ENCODE data around the gene CHKA.

CHKA gene

DNA sequence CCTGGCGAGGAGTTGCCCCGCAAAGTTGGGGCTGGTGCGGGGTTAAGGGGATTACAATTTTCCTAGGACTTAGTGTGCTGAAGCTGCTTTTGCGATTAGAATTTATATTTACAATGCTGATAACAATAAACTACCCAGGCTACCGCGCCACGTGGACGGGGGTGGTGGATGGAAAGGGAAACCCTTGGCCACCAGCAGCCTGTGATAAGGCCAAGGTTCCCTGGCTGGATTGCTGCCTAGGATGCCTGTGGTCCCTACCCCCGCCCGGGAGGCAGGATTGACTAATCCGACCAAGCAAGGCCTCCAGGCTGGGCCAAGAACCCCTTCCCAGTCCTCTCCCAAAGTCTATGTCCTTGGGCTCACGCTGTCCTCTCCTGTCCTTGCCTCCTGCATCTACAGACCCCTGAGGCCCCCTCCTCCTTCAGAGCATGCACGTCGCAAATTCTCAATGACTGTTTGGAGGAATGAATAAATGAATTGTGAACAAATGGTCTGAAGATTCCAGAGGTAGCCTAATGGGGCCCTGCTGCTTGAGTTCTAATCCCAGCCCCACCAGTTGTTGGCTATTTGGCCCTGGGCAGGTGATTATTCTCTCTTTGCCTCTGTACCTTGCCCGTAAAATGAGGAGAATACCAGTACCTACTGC lies 7.6 kb upstream of the CHKA start:
- Histone ChIP-seq H3K4me3 (ENCODE audit: low read length) (peak overlapping the region; percentile 37), H3K36me3 (ENCODE audit: insufficient read depth, low read length) (no peaks in the 10 kb centered on the region), H3K9me3 (ENCODE audit: insufficient read depth, low read depth, low read length) (peaks cover 28% of the 10 kb centered on the region), H3K27me3 (ENCODE audit: insufficient read depth, low read length) (no peaks in the 10 kb centered on the region), H3K27ac (ENCODE audit: low read depth, low read length) (peak overlapping the region; percentile 85), H3K4me1 (ENCODE audit: insufficient read depth, low read length) (peaks cover 36% of the 10 kb centered on the region), H3K9ac (ENCODE audit: low read depth, low read length) (peak overlapping the region; percentile 63)
- 44% methylated on average over 11 of the region's 15 CpGs for WGBS

DNA sequence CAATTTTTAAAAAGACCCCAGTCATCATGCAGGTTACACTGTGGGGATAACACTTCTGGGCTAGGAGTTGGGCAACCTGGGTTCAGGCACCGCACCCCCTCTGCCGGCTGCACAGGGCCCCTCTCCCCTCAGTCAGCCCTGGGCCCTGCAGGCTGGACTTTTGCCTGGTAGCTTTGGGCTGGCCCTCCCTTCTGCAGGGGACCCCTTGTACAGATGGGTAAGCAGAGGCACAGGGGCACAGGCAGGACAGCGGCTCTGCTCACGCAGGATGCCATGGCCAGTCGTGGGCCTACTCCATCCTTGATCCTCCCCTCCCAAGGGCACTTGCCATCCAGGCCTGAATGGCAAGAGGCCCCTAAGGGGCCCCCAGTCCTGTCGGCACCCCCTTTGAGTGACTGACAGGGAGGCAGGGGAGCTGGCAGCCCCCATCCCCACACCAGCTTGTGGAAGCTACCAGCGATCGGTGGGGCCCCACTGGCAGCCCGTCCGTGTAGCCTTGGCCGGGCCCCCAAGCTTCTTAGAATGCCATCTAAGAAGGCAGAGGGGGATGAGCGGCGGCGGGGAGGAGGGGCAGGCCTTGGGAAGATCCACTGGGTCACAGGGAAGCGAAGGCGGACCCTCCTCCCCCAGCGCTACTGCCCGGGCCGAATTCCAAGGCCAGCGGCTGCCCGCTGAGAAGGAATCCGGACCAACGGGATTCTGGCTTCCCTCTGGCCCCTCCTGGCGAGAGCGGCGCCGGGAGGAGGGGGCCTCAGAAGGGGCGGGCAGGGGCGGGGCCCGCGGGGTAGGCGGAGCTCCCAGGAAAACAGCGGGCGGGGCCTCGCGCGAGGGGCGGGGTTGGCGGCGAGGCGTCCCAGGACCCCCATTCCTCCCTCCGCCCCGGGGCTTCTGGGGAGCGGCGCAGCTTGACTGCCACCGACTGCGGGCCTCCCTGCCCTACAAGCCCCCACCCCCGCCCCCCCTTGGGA lies 6.8 kb upstream of the CHKA start:
- H3K36me3 ChIP-seq (ENCODE audit: insufficient read depth, low read length): no peaks in the 10 kb centered on the region
- H3K27me3 ChIP-seq (ENCODE audit: insufficient read depth, low read length): no peaks in the 10 kb centered on the region
- H3K9me3 ChIP-seq (ENCODE audit: insufficient read depth, low read depth, low read length): peaks cover 22% of the 10 kb centered on the region
- WGBS: 8% methylated on average over 47 of the region's 48 CpGs
- peak overlapping the region; percentile 98 for H3K27ac ChIP-seq (ENCODE audit: low read depth, low read length)
- H3K4me3 ChIP-seq (ENCODE audit: low read length): peak overlapping the region; percentile 39
- peaks cover 36% of the 10 kb centered on the region for H3K4me1 ChIP-seq (ENCODE audit: insufficient read depth, low read length)
- H3K9ac ChIP-seq (ENCODE audit: low read depth, low read length): peak overlapping the region; percentile 65

DNA sequence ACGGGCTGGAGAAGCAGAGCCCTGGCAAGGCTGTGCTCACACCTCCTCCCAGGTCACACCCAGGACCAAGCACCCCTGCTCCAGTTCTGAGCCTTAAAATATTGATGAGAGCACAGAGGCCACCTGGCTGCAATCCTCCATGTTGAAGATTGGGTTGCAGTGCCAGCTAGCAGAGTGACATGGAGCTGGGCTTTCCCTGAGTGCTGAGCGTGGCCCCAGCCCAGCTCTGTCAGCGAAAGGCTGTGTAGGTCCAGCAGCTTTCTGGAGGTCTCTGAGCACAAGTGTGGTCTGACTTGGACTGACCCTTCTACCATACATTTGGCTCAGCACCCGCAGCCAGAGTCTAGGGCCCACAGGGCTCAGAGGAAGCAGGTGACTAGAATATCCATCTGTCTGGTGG lies 4.0 kb upstream of the CHKA start:
- H3K36me3 ChIP-seq (ENCODE audit: insufficient read depth, low read length): no peaks in the 10 kb centered on the region
- H3K4me1 ChIP-seq (ENCODE audit: insufficient read depth, low read length): peaks cover 47% of the 10 kb centered on the region
- H3K27ac ChIP-seq (ENCODE audit: low read depth, low read length): no peak overlapping the region
- peaks cover 2% of the 10 kb centered on the region; the same call in 1 of the 2 replicates for H3K9me3 ChIP-seq (ENCODE audit: insufficient read depth, low read depth, low read length)
- 84% methylated on average over 4 of the region's 4 CpGs for WGBS
- no peaks in the 10 kb centered on the region for H3K27me3 ChIP-seq (ENCODE audit: insufficient read depth, low read length)
- H3K9ac ChIP-seq (ENCODE audit: low read depth, low read length): no peak overlapping the region
- no peak overlapping the region for H3K4me3 ChIP-seq (ENCODE audit: low read length)

DNA sequence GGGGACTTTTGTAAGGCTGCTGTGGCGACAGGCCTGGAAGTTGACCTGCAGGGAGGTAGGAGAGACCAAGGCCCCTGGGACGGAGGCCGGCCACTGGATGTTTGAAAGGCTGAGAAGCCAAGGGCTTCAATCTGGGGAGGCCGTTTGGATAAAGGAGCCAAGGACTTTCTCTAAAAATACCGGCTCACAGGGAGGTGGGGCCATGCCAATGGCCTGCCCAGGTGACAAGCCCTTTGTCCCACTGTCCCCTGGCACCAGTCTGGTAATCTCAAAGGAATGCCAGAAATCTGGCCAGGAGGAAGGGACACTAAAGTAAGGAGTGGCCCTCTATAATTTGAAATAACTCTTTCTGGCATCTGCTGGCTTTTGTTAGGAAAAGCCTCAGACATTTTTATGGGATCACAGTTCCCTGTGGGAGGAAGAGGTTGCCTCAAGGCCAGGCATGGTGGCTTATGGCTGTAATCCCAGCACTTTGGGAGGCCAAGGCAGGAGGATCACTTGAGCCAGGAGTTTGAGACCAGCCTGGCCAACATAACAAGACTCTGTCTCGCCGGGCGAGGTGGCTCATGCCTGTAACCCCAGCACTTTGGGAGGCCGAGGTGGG lies 1.9 kb upstream of the CHKA start:
- Histone ChIP-seq H3K4me1 (ENCODE audit: insufficient read depth, low read length) (peaks cover 55% of the 10 kb centered on the region), H3K27me3 (ENCODE audit: insufficient read depth, low read length) (no peaks in the 10 kb centered on the region), H3K27ac (ENCODE audit: low read depth, low read length) (peak overlapping the region; percentile 54), H3K36me3 (ENCODE audit: insufficient read depth, low read length) (no peaks in the 10 kb centered on the region), H3K4me3 (ENCODE audit: low read length) (no peak overlapping the region), H3K9me3 (ENCODE audit: insufficient read depth, low read depth, low read length) (no peaks in the 10 kb centered on the region), H3K9ac (ENCODE audit: low read depth, low read length) (no peak overlapping the region)
- WGBS: 91% methylated on average over 9 of the region's 9 CpGs

DNA sequence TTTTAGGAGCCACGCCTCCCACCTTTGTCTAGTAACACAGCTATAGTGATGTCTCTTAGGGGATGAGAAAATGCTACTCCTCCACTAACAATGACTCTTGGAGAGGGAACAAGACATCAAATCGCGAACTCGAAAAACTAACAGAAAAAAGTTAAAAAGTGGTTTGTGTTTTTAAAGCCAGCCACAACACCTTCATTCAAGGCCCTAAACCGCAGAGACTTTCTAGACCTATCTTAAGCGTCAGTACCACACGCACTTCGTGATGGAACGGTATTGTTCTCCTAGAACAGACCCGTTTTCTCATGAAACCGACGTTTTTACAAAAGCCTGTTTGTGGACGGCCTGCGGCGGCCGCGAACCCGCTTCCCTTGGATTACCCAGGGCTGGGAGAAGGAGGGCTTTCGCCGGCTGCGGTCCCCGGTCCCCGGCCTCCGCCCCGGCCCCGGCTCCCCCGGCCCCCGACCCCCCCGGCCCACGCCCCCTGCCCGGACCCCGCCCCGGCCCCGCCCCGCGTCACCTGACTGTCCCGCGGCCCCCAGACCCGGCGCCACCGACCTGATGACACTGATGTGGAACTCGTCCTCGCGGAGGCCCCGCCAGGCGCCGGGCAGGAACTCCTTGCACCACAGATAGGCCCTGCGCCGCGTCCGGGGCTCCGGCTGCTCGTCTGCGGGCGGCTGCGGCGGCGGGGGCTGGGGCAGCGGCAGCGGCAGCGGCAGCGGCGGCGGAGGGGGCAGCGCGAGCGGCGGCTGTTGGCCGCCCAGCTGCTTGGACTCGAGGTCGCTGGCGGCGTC lies 718 bp downstream of the CHKA start:
- H3K27me3 ChIP-seq (ENCODE audit: insufficient read depth, low read length): no peaks in the 10 kb centered on the region
- peak overlapping the region; percentile 83 for H3K9ac ChIP-seq (ENCODE audit: low read depth, low read length)
- H3K36me3 ChIP-seq (ENCODE audit: insufficient read depth, low read length): peaks cover 8% of the 10 kb centered on the region
- H3K9me3 ChIP-seq (ENCODE audit: insufficient read depth, low read depth, low read length): no peaks in the 10 kb centered on the region
- peaks cover 38% of the 10 kb centered on the region for H3K4me1 ChIP-seq (ENCODE audit: insufficient read depth, low read length)
- peak overlapping the region; percentile 99 for H3K4me3 ChIP-seq (ENCODE audit: low read length)
- peak overlapping the region; percentile 87; the same call in 1 of the 2 replicates for H3K27ac ChIP-seq (ENCODE audit: low read depth, low read length)
- WGBS: under 1% methylated on average over 69 of the region's 73 CpGs

DNA sequence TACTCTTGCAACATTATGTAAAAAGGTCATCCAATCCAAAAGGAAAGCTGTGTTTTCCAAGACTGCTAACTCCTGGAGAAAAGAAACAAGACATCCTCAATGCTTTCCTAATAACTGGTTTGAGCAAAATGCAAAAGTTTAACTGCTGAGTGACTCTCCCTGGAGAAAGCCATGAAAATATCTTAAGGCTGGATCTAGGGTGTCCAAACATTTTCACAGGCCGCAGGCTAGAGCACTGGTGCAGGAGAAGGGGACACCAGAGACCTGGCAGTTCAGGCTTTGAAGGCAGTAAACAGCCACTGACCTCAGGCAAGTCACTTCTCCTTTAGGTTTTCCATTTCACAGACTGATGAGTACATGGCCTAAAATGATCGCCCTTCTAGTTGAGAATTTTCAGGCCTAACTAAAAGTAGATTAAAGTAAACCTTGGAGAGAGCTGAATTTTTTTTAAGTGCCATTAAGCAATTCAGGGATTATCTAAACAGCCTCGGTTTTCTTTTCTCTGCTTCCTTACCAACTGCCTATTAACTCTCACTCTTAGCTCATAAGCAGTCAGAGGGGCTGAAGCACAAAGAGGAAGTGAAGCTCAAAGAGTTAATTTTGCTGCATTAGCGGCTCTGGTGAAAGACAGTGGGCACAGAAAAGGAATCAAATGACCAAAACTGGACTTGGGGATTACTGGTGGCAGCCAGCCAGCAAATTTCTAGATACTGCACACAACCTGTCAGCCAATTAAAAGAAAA lies 2.3 kb downstream of the CHKA start:
- Histone ChIP-seq H3K4me1 (ENCODE audit: insufficient read depth, low read length) (peaks cover 32% of the 10 kb centered on the region), H3K36me3 (ENCODE audit: insufficient read depth, low read length) (peaks cover 9% of the 10 kb centered on the region), H3K4me3 (ENCODE audit: low read length) (peak overlapping the region; percentile 99), H3K9ac (ENCODE audit: low read depth, low read length) (no peak overlapping the region), H3K27ac (ENCODE audit: low read depth, low read length) (no peak overlapping the region), H3K9me3 (ENCODE audit: insufficient read depth, low read depth, low read length) (no peaks in the 10 kb centered on the region), H3K27me3 (ENCODE audit: insufficient read depth, low read length) (no peaks in the 10 kb centered on the region)
- 73% methylated on average over 4 of the region's 4 CpGs for WGBS

DNA sequence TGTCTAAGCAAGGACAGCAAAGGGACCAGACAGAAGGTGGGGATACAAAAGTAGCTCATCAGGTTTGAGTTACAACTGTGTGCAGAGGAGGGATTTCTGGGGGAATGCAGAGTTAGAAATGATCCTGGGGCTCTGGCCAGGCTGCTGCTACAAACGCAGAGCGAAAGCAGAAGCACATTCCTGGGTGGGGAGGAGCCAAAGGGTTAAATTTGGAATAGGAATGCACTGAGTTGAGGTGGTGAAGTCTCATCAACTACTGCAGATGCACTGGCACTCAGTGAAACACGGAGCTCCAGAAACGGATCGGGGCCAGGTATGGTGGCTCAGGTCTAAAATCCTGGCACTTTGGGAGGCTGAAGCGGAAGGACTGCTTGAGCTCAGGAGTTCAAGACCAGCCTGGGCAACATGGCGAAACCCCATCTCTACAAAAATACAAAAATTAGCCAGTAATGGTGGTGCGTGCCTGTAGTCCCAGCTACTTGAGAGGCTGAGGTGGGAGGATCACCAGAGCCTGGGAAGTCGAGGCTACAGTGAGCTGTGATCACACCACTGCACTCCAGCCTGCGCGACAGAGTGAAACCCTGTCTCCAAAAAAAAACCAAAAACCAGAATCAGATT lies 3.2 kb downstream of the CHKA start:
- Histone ChIP-seq H3K9ac (ENCODE audit: low read depth, low read length) (no peak overlapping the region), H3K36me3 (ENCODE audit: insufficient read depth, low read length) (peaks cover 11% of the 10 kb centered on the region), H3K27ac (ENCODE audit: low read depth, low read length) (no peak overlapping the region), H3K4me3 (ENCODE audit: low read length) (peak overlapping the region; percentile 13; the same call in 1 of the 2 replicates), H3K27me3 (ENCODE audit: insufficient read depth, low read length) (no peaks in the 10 kb centered on the region), H3K9me3 (ENCODE audit: insufficient read depth, low read depth, low read length) (no peaks in the 10 kb centered on the region), H3K4me1 (ENCODE audit: insufficient read depth, low read length) (peaks cover 32% of the 10 kb centered on the region)
- 69% methylated on average over 11 of the region's 11 CpGs for WGBS

DNA sequence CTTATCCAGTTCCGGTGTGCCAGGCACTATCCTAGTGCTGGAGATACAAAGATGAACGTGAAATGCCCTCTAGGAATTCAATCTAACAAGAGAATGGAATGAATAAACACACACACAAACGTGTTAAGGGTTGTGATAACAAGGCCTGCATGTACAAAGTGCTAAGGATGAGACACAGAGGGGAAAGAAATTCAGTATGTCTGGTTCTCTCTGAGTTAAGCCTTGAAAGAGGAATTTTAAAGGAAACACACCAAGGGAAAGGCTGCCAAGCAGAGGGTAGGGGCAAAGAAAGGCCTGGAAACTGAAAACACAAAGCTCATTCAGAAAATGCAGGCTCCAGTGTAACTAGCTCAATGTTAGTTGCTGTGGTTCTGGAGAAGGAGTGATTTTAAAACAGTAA lies 4.2 kb downstream of the CHKA start:
- Histone ChIP-seq H3K9ac (ENCODE audit: low read depth, low read length) (no peak overlapping the region), H3K36me3 (ENCODE audit: insufficient read depth, low read length) (peaks cover 11% of the 10 kb centered on the region), H3K4me3 (ENCODE audit: low read length) (no peak overlapping the region), H3K9me3 (ENCODE audit: insufficient read depth, low read depth, low read length) (no peaks in the 10 kb centered on the region), H3K27ac (ENCODE audit: low read depth, low read length) (no peak overlapping the region), H3K4me1 (ENCODE audit: insufficient read depth, low read length) (peaks cover 24% of the 10 kb centered on the region), H3K27me3 (ENCODE audit: insufficient read depth, low read length) (no peaks in the 10 kb centered on the region)
- WGBS: 89% methylated on average over 3 of the region's 3 CpGs

DNA sequence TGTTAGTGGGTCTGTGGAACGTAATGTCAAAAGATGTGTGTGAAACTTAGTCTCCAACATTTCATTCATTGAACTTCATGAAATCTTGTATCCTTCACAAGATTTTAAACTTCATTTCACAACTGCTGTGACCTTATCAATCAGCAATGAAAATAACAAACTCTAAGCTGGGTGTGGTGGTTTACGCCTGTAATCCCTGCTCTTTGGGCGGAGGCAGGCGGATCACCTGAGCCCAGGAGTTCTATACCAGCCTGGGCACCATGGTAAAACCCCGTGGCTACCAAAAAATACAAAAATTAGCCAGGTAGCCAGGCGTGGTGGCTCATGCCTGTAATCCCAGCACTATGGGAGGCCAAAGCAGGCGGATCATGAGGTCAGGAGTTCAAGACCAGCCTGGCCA lies 5.1 kb downstream of the CHKA start:
- no peak overlapping the region for H3K9ac ChIP-seq (ENCODE audit: low read depth, low read length)
- peaks cover 11% of the 10 kb centered on the region for H3K36me3 ChIP-seq (ENCODE audit: insufficient read depth, low read length)
- WGBS: 96% methylated on average over 6 of the region's 7 CpGs
- no peaks in the 10 kb centered on the region for H3K27me3 ChIP-seq (ENCODE audit: insufficient read depth, low read length)
- no peaks in the 10 kb centered on the region for H3K9me3 ChIP-seq (ENCODE audit: insufficient read depth, low read depth, low read length)
- H3K4me1 ChIP-seq (ENCODE audit: insufficient read depth, low read length): peaks cover 22% of the 10 kb centered on the region
- no peak overlapping the region for H3K27ac ChIP-seq (ENCODE audit: low read depth, low read length)
- no peak overlapping the region for H3K4me3 ChIP-seq (ENCODE audit: low read length)

DNA sequence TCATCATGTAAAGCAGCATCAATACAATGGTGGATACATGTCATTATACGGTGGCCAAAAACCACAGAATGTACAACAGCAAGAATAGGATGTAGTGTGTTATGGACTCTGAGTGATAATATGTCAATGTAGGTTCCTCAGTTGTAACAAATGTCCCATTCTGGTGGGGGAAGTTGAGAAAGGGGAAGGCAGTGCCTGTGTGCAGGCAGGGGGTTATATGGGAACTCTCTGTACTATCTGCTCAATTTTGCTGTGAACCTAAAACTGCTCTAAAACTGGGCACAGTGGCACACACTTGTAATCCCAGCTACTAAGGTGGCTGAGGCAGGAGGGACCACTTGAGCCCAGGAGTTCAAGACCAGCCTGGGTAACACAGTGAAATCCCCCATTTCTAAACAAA lies 5.9 kb downstream of the CHKA start:
- WGBS: 96% methylated on average over 1 of the region's 1 CpG
- Histone ChIP-seq H3K9ac (ENCODE audit: low read depth, low read length) (no peak overlapping the region), H3K4me3 (ENCODE audit: low read length) (no peak overlapping the region), H3K27me3 (ENCODE audit: insufficient read depth, low read length) (no peaks in the 10 kb centered on the region), H3K36me3 (ENCODE audit: insufficient read depth, low read length) (peaks cover 11% of the 10 kb centered on the region), H3K27ac (ENCODE audit: low read depth, low read length) (no peak overlapping the region), H3K4me1 (ENCODE audit: insufficient read depth, low read length) (peaks cover 22% of the 10 kb centered on the region), H3K9me3 (ENCODE audit: insufficient read depth, low read depth, low read length) (no peaks in the 10 kb centered on the region)

Data from HUES64 (cell line).